ENCODE results near the gene KCNT2. TPM values are rescaled to one million over a fixed set of nuclear protein-coding genes. Genes with fewer than 3 reads are reported as not detected.

Gene KCNT2
- total RNA-seq, 1 donor from 2014 or later: 5.9 TPM

DNA sequence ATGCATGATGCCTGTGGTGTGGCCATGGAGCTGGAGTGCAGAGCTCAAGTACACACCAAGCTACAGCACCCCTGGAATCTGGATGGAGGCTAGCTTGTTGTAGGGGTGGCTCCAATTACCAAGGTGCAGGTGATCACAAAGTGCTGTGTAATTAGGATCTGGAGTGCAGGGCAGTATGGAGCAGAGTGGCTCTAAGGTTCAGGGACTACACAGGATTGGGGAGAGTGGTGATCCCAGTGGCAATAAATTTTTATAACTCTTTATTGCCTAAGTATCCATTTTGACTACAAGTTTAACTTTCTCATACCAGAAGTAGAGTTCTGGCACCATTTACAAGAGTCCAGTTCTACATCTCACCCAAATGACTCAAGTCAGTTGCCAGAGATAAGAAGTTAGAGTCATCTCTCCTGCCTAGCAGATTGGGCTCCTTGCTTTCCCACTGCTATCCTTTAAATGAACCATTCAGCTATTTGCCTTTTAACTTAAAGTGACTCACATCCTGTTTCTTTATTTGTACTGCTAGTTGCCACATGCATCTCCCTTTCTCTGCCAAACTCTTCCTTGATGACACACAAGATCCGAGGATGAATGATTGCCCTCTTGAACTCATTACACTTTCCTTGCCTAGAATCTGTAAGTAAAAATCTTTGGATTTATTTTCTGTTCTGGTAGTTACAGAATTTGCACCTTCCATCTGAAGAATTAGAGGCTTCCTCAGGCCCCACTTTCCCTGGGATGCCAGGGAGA lies 427.2 kb downstream of the KCNT2 start:
- Histone ChIP-seq H3K27ac (ENCODE audit: low read depth, low read length) (peak overlapping the region; percentile 61), H3K79me2 (ENCODE audit: insufficient read depth, low read length) (no peaks in the 10 kb centered on the region), H3K27me3 (ENCODE audit: insufficient read depth, low read length) (no peaks in the 10 kb centered on the region), H3K4me3 (ENCODE audit: insufficient read depth, low read depth, low read length) (no peak overlapping the region), H3K4me2 (ENCODE audit: low read length) (peak overlapping the region; percentile 53), H3K9ac (ENCODE audit: low read length) (no peak overlapping the region), H3K36me3 (ENCODE audit: insufficient read depth, low read length) (no peaks in the 10 kb centered on the region), H3K4me1 (ENCODE audit: insufficient read depth, low read length) (peaks cover 16% of the 10 kb centered on the region), H2AFZ (ENCODE audit: low read depth, low read length) (peak overlapping the region; percentile 1), H4K20me1 (ENCODE audit: insufficient read depth, low read length) (no peaks in the 10 kb centered on the region), H3K9me3 (ENCODE audit: insufficient read depth, low read depth, low read length) (no peaks in the 10 kb centered on the region)
- H3K27me3 Mint-ChIP-seq (ENCODE audit: low read depth, unreplicated experiment): no peaks in the 10 kb centered on the region
- no peak overlapping the region for H3K27ac Mint-ChIP-seq (ENCODE audit: unreplicated experiment)
- FAIRE-seq: peak; percentile 80
- TF ChIP-seq EZH2 (IDR thresholded peaks at IDR 0.05; ENCODE audit: insufficient read depth, low read length): no peak
- TF ChIP-seq, protein P1, sequence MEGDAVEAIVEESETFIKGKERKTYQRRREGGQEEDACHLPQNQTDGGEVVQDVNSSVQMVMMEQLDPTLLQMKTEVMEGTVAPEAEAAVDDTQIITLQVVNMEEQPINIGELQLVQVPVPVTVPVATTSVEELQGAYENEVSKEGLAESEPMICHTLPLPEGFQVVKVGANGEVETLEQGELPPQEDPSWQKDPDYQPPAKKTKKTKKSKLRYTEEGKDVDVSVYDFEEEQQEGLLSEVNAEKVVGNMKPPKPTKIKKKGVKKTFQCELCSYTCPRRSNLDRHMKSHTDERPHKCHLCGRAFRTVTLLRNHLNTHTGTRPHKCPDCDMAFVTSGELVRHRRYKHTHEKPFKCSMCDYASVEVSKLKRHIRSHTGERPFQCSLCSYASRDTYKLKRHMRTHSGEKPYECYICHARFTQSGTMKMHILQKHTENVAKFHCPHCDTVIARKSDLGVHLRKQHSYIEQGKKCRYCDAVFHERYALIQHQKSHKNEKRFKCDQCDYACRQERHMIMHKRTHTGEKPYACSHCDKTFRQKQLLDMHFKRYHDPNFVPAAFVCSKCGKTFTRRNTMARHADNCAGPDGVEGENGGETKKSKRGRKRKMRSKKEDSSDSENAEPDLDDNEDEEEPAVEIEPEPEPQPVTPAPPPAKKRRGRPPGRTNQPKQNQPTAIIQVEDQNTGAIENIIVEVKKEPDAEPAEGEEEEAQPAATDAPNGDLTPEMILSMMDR (IDR thresholded peaks at IDR 0.05; ENCODE audit: insufficient read depth, low read depth, low read length): no peak
- H3K9me3 Mint-ChIP-seq (ENCODE audit: unreplicated experiment): no peaks in the 10 kb centered on the region
- peak; percentile 98 for DNase-seq (ENCODE audit: low read depth)
- H3K4me3 Mint-ChIP-seq (ENCODE audit: unreplicated experiment): no peak overlapping the region
- peaks cover 11% of the 10 kb centered on the region for H3K4me1 Mint-ChIP-seq (ENCODE audit: low read depth, unreplicated experiment)
- H3K36me3 Mint-ChIP-seq (ENCODE audit: low read depth, unreplicated experiment): no peaks in the 10 kb centered on the region

DNA sequence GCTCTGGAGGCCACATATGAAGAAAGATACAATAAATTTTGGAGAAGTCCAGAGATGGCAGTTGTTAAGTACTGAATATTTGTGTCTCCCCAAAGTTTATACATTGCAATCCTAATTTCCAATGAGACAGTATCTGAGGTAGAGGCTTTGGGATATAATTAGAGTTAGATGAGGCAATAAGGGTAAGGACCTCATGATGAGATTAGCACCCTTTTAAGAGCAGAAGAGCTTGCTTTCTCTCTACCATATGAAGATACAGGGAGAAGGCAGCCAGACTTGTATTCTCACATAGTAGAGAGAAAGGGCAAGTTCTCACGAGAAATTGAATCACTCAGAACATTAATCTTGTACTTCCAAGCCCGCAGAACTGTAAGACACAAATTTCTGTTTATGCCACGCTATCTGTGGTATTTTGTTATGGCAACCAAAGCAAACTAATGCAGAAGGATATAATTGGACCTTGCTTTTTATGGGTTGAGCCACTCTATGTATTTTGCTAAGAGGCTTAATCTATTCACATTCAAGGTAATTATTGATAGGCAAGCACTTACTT lies 430.1 kb downstream of the KCNT2 start:
- TF ChIP-seq, protein P1 (IDR thresholded peaks at IDR 0.05; ENCODE audit: insufficient read depth, low read depth, low read length): no peak
- no peak for TF ChIP-seq EZH2 (IDR thresholded peaks at IDR 0.05; ENCODE audit: insufficient read depth, low read length)
- Histone ChIP-seq H3K9ac (ENCODE audit: low read length) (no peak overlapping the region), H3K4me3 (ENCODE audit: insufficient read depth, low read depth, low read length) (no peak overlapping the region), H3K27ac (ENCODE audit: low read depth, low read length) (no peak overlapping the region), H3K9me3 (ENCODE audit: insufficient read depth, low read depth, low read length) (no peaks in the 10 kb centered on the region), H3K4me1 (ENCODE audit: insufficient read depth, low read length) (peaks cover 16% of the 10 kb centered on the region), H3K27me3 (ENCODE audit: insufficient read depth, low read length) (no peaks in the 10 kb centered on the region), H2AFZ (ENCODE audit: low read depth, low read length) (no peak overlapping the region), H3K4me2 (ENCODE audit: low read length) (no peak overlapping the region), H4K20me1 (ENCODE audit: insufficient read depth, low read length) (no peaks in the 10 kb centered on the region), H3K36me3 (ENCODE audit: insufficient read depth, low read length) (no peaks in the 10 kb centered on the region), H3K79me2 (ENCODE audit: insufficient read depth, low read length) (no peaks in the 10 kb centered on the region)
- Mint-ChIP-seq H3K27me3 (ENCODE audit: low read depth, unreplicated experiment) (no peaks in the 10 kb centered on the region), H3K9me3 (ENCODE audit: unreplicated experiment) (no peaks in the 10 kb centered on the region), H3K4me1 (ENCODE audit: low read depth, unreplicated experiment) (peaks cover 11% of the 10 kb centered on the region), H3K4me3 (ENCODE audit: unreplicated experiment) (no peak overlapping the region), H3K27ac (ENCODE audit: unreplicated experiment) (no peak overlapping the region), H3K36me3 (ENCODE audit: low read depth, unreplicated experiment) (no peaks in the 10 kb centered on the region)
- DNase-seq (ENCODE audit: low read depth): peak; percentile 51
- FAIRE-seq: no peak

Small RNA genes lying within 50 kb of the gene (microRNA-seq; reads per million reads assigned to microRNA genes)
- gene MIR4735: not detected

Other genes starting within 250 kb of the KCNT2 start
- gene CFH, start 43.6 kb upstream of the KCNT2 start, total RNA-seq: 15.8 and 32.3 TPM in 2 replicates
- gene CFHR3, start 166.4 kb upstream of the KCNT2 start, total RNA-seq: not detected in 2 replicates
- 0.23 TPM in 1 of 2 replicates, not detected in the other for gene CFHR1, start 211.3 kb upstream of the KCNT2 start, total RNA-seq